Renal cortical epithelial cell (primary cell): Measurements from ENCODE around the gene FAM135A. TPM values are rescaled to one million over a fixed set of nuclear protein-coding genes. Genes with fewer than 3 reads are reported as not detected.
A peak's percentile ranks its signal among the peaks of the same experiment; 100 is the strongest.
"Not testable (repeated sequence)": the region's sequence is repeated elsewhere in the genome, so short reads cannot be mapped to it uniquely, and the experiment has no call there.

Source experiments
- DNase-seq: peaks from one replicate; pipeline ENCODE4 v3.0.0-alpha.2; 2011; ENCODE audit warnings: low read depth
- total RNA-seq: library from RNA; depleted of rRNA; stranded (reverse); fragments of >200 nt; gene quantifications from 2 replicates; pipeline ENCODE4 v1.2.3, GENCODE V29; 2014

The FAM135A gene
- total RNA-seq, 1 donor from 2014 or later: 52.6 TPM

DNA sequence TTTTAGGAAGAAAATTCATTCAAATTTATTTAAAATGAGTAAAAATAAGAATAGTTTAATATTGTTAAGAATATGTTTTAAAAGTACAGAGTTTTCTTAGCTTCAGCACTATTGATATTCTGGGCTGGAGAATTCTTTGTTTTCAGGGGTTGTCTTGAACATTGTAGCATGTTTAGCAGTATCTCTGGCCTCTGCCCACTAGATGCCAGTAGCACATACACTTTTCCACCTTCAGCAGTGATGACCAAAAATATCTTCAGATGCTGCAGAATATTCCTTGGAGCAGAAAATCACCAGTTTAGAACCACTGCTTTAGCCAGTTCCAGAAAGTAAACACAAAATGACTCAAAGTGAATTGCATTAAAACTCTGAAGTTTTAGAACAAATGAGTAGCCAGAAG lies 134.0 kb downstream of the FAM135A start:
- DNase-seq: peak; percentile 23

DNA sequence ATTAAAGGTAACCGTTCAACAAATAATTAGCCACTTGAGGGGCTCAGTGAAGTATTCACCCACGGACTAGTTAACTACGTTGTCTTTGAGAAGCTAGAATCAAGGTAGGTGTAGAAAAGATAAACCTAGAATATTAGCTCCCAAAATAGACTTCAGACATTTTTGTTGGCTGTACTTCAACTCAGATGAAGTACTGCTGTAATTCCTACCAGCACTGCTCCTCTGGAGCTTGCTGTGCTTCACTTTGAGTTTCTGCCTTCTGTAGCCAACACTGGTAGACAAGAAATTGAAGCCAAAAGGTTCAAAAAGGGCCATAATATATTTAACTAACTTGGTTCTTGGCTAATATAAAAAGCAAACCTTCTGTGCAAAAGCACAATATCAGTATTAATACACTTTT lies 134.6 kb downstream of the FAM135A start:
- no peak for DNase-seq

- DNase-seq: no peak
Observed at GRCh38 chr6:70549327-70549726, 136.0 kb downstream of the FAM135A start.

- DNase-seq: no peak
Observed at GRCh38 chr6:70551566-70551965, 138.3 kb downstream of the FAM135A start.

- DNase-seq: not testable (repeated sequence)
Observed at GRCh38 chr6:70552286-70552940, 139.1 kb downstream of the FAM135A start.

DNA sequence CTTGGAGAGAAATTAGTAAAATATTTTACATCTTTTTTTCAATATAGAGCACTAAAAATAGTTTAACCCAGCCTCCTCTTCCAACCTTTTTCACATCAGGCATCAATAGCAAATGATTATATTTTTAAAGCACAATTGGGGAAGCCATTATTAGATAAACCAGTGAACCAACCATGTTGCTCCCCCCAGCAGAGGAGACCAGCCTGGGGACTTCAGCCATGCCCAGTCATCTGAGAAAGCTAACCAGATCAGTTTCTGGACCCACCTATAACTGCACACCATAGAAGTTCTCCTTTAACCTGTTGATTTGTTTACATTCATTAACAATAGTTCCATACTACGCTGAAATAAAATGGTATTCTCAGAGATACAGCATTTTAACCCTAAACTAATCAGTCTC lies 139.7 kb downstream of the FAM135A start:
- DNase-seq: no peak

GRCh38 chr6:70557998-70558397 lies 144.7 kb downstream of the FAM135A start:
- DNase-seq: no peak

GRCh38 chr6:70562401-70562800 lies 149.1 kb downstream of the FAM135A start:
- DNase-seq: not testable (repeated sequence)

GRCh38 chr6:70563530-70563929 lies 150.2 kb downstream of the FAM135A start:
- DNase-seq: no peak

GRCh38 chr6:70566751-70567382 lies 153.6 kb downstream of the FAM135A start, which contains the start of gene SDHAF4:
Gene SDHAF4, plus strand, starts transcription at chr6:70566930. Its CDS starts 11 bp downstream, at chr6:70566941.
- peak; percentile 69 for DNase-seq

- no peak for DNase-seq
Observed at GRCh38 chr6:70574643-70575042, 161.3 kb downstream of the FAM135A start.

- DNase-seq: no peak
Observed at GRCh38 chr6:70575899-70576495, 162.7 kb downstream of the FAM135A start.

- DNase-seq: no peak
Observed at GRCh38 chr6:70586114-70586513, 172.8 kb downstream of the FAM135A start.

DNA sequence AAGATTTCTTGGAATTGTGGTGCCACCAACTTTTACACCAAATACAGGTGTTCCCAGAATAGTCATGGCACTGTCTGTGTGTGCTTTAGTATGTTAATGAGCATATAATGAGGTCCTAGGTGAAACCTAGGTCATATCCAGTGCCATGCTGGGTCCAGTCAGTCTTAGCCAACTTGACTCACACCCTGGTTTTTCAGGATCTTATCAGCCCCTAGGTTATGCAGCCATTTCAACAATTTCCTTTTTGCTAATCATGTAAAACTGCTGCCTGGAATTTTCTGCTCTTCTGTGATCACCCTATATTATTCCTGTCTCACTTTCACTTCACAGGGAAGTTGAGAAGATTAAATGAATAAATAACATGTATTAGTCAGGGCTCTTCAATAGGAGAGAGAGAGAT lies 177.1 kb downstream of the FAM135A start:
- DNase-seq: peak; percentile 19

GRCh38 chr6:70592391-70593117 lies 179.2 kb downstream of the FAM135A start:
- no peak for DNase-seq

GRCh38 chr6:70593118-70593486 lies 179.8 kb downstream of the FAM135A start:
- DNase-seq: no peak

- no peak for DNase-seq
Observed at GRCh38 chr6:70599187-70599586, 185.9 kb downstream of the FAM135A start.

DNA sequence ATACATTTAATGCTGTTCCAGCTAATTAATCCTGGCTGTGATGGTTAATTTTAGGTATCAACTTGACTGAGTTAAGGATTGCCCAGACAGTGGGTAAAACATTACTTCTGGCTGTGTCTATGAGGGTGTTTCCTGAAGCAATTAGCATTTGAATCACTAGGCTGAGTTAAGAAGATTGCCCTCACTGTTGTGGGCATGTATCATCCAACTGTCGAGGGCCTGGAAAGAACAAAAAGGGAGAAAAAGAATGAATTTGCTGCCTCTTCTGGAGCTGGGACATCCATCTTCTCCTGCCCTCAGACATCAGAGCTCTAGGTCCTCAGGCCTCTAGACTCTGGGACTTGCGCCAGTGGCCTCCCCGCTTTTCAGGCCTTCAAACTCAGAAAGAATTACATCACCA lies 187.7 kb downstream of the FAM135A start:
- DNase-seq: peak; percentile 38

DNA sequence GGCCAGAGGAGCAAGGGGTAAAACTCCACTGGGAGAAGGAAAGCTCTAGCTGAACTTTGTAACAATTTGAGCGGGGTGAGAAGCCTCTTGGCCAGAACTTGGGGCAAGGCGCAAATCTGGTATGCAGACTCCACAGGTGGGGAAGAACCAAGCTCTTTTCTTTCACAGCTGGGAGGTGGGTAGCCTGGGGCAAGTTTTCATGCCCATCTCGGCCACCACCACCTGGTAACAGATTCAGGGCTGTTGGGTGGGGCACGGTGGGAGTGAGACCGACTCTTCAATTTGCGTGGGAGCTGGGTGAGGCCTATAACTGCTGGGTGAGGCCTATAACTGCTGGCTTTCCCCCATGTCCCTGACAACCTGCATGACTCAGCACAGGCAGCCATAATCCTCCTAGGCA lies 190.9 kb downstream of the FAM135A start:
- no peak for DNase-seq

DNA sequence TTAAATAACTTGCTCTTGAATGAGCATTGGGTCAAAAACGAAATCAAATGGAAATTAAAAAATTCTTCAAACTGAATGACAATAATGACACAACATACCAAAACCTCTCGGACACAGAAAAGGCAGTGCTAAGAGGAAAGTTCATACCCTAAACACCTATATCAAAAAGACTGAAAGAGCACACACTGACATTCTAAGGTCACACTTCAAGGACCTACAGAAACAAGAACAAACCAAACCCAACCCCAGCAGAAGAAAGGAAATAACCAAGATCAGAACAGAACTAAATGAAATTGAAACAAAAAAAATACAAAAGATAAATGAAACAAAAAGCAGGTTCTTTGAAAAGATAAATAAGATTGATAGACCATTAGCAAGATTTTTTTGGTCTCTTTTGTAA lies 194.1 kb downstream of the FAM135A start:
- DNase-seq: not testable (repeated sequence)

- DNase-seq: not testable (repeated sequence)
Observed at GRCh38 chr6:70609181-70609580, 195.9 kb downstream of the FAM135A start.
